NB4 (cell line): ENCODE data around the gene LAMA3.

Experiments used
- DNase-seq: peaks from one replicate; pipeline ENCODE4 v3.0.0; 2010; ENCODE audit warnings: low read depth
- H3K4me3 ChIP-seq: one replicate; pipeline ENCODE4 v1.5.1; 2011; ENCODE audit warnings: mild to moderate bottlenecking, low read depth, low read length, moderate library complexity
- CTCF ChIP-seq: IDR thresholded peaks from one replicate; pipeline ENCODE4 v1.5.1; 2012; ENCODE audit warnings: low read depth, low read length
- MAX ChIP-seq: IDR thresholded peaks from 2 replicates; pipeline ENCODE4 v1.6.1; 2011; ENCODE audit warnings: low read depth, low read length
- MYC ChIP-seq: IDR thresholded peaks from 2 replicates; pipeline ENCODE4 v1.6.1; 2011; ENCODE audit warnings: low read depth, low read length
- POLR2A ChIP-seq: IDR thresholded peaks from 2 replicates; pipeline ENCODE4 v1.6.1; 2011; ENCODE audit warnings: mild to moderate bottlenecking; ENCODE audit not compliant: insufficient read length; ENCODE audit errors: extremely low read depth

Gene LAMA3

GRCh38 chr18:23933407-23933806, 244.2 kb downstream of the LAMA3 start:
- TF ChIP-seq POLR2A (no peak), MYC (no peak), MAX (no peak), CTCF (no peak)
- no peak for DNase-seq
- H3K4me3 ChIP-seq = no peak overlapping the region

- H3K4me3 ChIP-seq = no peak overlapping the region
- no peak for DNase-seq
- TF ChIP-seq MAX (no peak), CTCF (no peak), POLR2A (no peak), MYC (no peak)
Measured at GRCh38 chr18:23934252-23934651, 245.0 kb downstream of the LAMA3 start.

GRCh38 chr18:23934863-23935262, 245.6 kb downstream of the LAMA3 start:
- no peak for TF ChIP-seq MAX
- TF ChIP-seq CTCF = no peak
- TF ChIP-seq POLR2A = no peak
- no peak overlapping the region for H3K4me3 ChIP-seq
- no peak for DNase-seq

GRCh38 chr18:23935804-23936203, 246.6 kb downstream of the LAMA3 start:
- no peak for DNase-seq
- TF ChIP-seq MYC = no peak
- TF ChIP-seq MAX = no peak
- no peak for TF ChIP-seq CTCF
- no peak for TF ChIP-seq POLR2A
- no peak overlapping the region for H3K4me3 ChIP-seq

- no peak for DNase-seq
- no peak for TF ChIP-seq CTCF
- TF ChIP-seq POLR2A = no peak
- TF ChIP-seq MAX = no peak
- no peak for TF ChIP-seq MYC
- H3K4me3 ChIP-seq = no peak overlapping the region
Measured at GRCh38 chr18:23936381-23936958, 247.2 kb downstream of the LAMA3 start.

GRCh38 chr18:23938043-23938756, 248.9 kb downstream of the LAMA3 start:
- no peak for DNase-seq
- TF ChIP-seq POLR2A (no peak), MYC (no peak), CTCF (no peak), MAX (no peak)
- H3K4me3 ChIP-seq = no peak overlapping the region
